HG03432 (cell line): Measurements from ENCODE around the gene IMMP2L.
"Not testable (repeated sequence)": the region's sequence is repeated elsewhere in the genome, so short reads cannot be mapped to it uniquely, and the experiment has no call there.

Experiments
- ATAC-seq: cut with Tn5 transposase; IDR thresholded peaks from one replicate; pipeline ENCODE4 v1.9.1; 2021; ENCODE audit warnings: mild to moderate bottlenecking, moderate library complexity; ENCODE audit not compliant: unreplicated experiment

IMMP2L gene

DNA sequence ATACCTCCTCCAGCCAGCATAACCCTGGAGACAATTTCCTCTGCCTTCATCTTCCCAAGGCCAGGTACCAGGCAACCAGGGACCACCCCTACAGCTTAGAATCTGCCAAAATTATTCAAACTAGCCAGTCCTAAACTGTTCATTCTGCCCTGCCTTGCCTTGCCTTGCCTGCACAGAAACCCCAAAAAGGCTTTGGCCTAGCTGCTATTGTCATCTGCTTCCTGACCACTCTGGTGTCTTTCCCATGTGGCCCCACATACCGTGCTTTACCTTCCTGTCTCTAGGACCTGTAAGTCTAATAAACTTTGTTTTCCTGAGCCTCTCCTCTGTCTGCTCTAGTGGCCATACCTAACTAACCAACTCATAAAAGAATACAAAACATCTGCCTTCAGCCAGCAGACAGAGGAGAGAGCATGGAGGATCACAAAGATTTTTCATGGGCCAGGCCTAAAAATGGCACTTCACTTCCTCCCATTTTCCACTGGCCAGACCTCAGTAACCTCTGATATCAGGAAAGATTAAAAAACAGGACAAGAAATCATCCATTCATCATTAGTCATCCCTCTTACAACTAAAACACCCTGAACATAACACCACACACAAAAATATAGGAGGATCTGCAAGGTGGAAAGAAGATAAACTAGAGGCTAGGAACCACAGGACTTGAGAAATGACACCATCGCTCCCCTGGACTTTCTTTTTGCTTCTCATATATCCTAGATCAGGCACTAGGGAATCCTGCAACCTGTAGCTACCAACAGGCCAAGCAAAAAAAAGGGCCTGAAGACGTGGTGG lies 51.5 kb downstream of the IMMP2L start:
- ATAC-seq: no peak

DNA sequence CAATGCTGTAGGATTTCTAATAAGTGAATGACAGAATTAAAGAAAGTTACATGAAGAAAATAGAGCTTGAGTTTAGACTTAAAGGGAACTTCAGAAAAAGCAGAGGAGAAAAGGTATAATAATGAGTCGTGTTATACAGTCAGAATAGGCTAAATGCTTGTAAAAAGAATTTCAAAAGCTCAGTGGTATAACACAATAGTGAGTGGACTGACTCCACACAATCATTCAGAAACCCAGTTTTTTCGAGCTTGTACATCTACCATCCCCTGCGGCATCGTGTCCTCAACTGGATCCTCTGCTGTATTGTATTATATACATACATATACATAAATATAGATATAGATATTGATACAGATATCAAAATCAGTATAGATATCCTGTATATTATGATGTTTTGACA lies 52.2 kb downstream of the IMMP2L start:
- ATAC-seq: no peak

DNA sequence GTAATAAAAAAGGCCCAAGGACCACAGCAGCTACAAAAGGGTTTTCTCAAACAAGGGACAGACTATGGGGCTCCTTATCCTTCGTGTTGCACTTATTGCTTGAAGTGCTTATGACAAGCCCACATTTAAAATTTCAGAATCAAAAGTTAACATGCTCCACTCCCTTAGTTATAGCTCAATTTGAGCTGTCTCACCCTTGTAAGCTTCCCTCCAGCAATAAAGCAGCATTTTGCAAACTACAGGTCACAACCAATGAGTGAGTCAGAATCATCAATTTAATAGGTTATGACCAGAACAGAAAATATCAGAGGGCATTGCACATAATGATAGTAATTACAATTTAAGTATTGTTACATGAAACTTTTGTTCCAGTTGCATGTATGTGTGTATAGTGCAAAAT lies 53.0 kb downstream of the IMMP2L start:
- ATAC-seq: no peak

DNA sequence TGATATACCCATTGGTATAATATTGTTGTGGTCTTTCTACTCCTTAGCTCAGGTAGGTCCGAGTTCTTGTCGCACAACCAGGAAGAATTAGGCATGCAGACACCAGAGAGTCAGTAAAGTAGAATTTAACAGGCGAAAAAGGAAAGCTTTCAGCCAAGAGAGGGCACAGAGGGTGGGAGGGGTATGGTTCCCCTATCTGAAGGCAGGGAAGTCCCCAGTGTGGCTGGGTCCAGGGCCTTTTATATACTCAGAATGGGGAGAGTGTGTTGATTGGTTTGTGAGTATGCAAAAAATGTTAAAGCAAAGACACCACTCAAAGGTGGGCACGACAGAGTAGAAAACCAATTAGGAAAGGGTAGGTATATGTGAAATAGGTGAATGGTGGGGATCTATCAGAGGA lies 53.9 kb downstream of the IMMP2L start:
- peak; percentile 80 for ATAC-seq

DNA sequence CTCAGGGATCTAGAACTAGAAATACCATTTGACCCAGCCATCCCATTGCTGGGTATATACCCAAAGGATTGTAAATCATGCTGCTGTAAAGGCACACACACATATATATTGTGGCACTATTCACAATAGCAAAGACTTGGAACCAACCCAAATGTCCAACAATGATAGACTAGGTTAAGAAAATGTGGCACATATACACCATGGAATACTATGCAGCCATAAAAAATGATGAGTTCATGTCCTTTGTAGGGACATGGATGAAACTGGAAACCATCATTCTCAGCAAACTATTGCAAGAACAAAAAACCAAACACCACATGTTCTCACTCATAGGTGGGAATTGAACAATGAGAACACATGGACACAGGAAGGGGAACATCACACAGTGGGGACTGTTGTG lies 56.9 kb downstream of the IMMP2L start:
- not testable (repeated sequence) for ATAC-seq

DNA sequence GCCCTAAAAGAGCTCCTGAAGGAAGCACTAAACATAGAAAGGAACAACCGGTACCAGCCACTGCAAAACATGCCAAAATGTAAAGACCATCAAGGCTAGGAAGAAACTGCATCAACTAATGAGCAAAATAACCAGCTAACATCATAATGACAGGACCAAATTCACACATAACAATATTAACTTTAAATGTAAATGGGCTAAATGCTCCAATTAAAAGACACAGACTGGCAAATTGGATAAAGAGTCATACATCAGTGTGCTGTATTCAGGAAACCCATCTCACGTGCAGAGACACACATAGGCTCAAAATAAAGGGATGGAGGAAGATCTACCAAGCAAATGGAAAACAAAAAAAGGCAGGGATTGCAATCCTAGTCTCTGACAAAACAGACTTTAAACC lies 60.5 kb downstream of the IMMP2L start:
- ATAC-seq: not testable (repeated sequence)

DNA sequence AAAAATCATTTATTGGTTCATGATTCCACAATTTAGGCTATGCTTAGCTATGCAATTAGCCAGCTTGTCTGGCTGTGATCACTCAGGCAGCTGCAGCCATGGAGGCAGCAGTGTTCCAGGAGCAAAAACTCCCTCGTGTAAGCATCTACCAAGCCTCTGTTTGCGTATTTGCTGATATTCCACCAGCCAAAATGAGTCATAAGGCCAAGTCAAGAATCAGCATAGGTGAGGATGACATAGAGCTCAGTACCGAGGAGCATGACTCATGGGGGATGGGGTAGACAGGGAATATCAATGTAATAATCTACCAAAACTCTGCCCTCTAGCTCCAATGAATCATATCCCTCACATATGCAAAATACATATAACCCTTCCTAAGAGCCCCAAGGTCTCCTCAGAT lies 63.3 kb downstream of the IMMP2L start:
- ATAC-seq: no peak

DNA sequence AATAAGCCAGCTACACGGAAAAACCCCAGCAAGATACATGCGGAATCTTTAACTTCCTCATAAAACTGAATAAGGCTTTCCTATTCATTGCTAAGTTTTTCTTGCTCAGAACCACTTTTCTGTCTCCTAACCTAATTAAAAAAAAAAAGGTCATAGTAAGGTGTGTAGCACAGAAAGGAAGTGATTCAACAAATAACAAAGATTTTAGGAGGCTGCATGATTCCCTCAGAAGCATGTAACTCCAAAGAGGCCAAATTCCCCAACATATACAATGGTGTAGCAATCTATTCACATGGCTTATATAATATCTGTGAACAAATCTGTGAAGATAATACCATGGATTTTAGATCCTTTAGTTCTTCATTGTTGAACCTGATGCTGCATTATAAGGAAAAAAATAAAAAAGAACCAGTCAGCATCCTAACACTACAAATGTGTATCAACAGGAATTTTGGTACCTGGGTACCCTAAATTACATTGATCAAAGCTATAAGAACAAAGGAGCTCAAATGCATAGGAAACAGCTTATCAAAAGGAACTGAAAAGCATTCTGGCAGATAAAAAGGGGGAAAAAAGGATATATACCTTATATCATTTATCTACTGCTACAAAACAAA lies 63.8 kb downstream of the IMMP2L start:
- ATAC-seq: no peak

DNA sequence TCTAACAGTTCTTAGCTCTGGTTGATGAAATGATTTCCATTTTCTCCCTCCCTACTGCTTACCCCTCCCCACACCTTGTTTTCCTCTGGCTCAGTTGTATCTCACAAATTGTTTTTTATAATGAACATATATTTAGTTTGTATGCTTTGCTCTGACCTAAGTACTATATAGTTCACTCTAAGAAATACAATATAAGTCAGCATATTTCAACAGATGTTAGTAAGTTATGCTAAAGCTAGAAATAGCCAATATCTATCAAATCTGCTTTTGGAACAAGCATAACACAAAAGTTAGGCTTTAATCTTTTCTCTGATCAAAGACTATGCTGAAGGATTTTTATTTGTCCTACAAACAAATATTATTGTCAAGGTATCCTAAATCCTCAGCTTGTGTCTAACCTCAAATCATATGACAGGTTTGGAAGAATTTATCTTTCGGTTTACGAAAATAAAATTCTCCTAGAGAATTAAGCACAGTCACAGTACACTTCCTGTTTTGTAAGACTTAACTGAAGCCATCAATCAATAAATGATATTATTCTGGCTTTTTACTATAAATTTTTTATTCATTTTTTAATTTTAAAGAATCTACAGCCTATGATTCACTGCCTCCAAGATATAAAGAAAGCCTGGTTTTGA lies 67.0 kb downstream of the IMMP2L start:
- no peak for ATAC-seq

DNA sequence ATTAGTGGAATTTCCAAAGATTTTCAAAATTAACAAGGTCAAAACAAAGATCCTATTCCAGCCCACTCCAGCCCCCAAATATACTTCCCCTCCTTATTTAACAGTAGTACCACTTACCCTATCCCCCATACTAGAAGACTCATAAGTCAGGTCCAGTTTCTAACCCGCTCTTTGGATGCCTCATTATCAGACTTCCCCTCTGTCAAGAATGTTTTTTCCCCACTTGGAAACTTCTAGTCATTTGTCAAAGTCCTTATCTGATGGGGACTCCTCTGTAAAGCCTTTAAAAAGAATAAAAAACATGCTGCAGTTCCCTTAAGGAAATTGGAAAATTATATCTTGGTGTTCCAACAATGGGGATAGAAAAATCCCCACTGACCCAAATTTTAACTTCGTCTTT lies 70.1 kb downstream of the IMMP2L start:
- ATAC-seq: no peak

DNA sequence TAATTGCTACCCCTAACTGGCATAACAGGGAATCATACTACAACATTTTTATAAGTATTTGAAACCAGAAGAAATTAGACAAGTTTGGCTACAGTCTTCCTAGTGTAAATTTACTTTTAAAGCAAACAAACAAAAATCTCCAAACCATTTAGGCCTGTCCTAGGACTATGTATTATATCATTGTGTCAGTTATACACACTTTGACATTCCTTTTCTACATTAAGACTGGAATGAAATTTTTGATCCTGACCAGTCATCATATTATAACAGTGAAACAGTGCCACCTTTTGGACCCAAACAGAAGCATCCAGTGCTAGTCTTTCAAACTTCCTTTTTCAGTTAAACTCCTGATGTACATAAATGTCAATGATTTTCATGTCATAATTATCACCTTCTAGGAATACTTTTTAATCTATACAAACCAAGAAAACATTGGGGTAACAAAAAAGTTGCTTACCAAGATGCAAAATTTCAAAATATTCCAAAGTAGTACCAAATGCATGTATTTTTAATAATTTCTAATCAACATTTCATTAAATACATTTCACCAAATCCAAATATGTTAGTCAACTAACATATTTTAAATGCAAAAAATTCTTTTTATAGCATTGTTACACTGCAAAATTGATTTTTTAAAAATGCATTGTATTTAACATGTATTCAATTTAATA lies 75.7 kb downstream of the IMMP2L start:
- ATAC-seq: peak; percentile 78

DNA sequence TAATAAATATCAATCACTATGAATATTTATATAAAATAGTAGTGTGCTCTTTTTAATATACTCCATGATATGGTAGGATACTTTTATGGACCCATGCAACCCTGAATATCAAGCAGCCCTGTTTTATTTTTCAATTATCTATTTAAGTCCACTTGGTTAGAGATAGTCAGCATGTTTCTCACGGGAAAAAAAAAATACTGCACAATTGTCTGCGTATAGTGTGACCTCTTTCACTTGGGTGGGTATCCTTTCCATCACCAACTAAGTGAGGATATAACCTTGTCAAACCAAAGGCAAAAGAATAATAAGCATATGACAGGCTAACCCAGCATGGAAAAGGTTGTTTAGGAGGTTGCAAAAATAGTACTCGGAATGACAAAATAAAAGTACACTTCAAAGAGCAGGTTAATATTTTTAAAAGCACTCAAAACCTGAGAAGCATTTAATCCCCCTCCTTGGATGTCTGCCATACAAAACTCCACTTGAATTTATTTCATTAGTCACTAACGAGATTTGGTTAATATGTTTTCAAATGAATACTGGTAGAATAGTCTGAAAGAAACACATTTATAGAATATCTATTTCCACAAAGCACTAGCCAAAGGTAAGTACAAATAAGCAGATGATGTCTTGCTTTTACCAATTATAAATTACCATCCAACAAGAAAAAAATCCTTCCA lies 76.5 kb downstream of the IMMP2L start:
- no peak for ATAC-seq

DNA sequence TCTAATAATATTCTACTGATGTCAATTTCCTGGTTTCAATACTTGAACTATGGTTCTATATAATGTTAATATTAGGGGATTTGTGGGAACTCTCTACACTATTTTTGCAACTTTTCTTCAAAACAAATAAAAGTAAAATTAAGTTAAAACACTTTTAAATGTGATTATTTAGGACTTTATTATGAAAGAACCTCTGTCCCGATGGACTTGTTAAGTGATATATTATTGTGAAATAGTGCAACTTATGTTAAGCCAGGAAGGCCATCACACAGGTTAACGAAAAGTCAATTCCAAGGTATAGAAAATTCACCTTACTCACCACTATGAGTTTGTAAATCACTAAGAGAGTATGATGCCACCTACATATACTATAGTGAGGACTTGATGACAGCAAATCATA lies 79.2 kb downstream of the IMMP2L start:
- ATAC-seq: no peak

DNA sequence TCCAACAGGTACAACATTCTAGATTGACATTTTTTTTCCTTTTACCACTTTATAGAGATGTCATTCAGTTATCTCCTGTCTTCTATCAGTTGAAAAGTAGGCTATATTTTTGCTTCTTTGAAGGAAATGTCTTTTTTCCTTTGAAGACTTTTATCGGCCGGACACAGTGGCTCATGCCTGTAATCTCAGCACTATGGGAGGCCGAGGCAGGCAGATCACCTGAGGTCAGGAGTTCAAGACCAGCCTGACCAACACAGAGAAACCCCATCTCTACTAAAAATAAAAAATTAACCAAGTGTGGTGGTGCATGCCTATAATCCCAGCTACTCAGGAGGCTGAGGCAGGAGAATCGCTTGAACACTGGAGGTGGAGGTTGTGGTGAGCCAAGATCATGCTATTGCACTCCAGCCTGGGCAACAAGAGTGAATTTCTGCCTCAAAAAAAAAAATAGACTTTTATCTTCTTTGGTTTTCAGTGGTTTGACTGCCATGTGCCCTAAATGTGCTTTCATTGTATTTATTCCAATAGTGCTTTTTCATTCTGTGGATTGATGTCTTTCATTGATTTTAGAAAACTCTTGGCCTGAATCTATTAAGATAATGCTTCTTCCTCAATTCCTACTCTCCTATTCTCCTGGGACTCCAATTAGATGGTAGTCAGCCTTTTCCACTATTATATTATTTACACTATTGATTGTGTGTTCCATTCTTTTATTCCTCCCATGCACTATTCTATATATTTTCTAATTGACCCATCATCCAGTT lies 84.6 kb downstream of the IMMP2L start:
- no peak for ATAC-seq

DNA sequence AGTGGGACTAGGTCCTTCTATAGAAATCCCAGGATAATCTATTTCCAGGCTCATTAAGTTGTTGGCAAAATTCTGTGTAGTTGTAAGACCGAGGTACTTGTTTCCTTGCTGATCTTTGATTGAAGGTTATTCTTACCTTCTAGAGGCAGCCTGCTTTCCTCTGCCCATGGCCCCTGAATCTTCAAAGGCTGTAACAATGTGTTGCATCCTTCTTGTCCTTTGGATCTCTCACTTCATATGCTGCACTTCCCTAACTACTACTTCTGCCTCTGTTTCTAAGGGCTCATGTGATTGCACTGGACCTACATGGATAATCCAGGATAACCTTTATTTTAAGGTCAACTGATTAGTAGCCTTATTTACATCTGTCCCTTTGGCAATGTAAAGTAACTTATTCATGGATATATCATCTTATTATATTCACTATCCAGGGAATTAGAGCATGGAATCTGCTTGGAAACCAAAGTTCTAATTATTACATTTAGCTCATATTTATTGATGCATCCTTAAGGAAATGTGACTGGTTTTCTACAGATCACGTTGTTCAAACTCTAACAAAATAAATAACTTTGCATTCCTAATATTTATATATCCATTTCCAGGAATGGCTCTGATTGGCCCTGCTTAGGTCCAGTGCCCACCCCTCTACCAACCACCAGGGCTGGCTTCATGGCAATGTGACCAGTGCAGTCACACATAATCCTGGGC lies 85.6 kb downstream of the IMMP2L start:
- ATAC-seq: no peak

DNA sequence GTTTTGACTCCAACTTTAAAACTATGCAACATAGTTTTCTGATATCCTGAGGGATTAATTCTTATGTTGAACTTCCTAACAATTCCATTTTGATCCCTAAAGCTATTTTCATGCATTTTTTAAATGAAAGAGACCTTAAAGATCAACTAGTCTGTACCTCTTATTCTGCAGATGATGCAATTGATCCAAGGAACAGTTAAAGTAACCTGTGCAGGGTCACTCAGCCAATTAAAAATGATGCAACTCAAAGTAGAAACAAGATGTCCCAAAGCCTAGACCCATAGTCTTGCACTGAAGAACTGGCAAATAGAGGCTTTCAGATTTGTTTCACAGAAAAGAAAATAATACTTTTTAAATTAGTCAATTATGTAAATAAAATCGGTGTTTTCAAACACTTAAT lies 86.3 kb downstream of the IMMP2L start:
- no peak for ATAC-seq

DNA sequence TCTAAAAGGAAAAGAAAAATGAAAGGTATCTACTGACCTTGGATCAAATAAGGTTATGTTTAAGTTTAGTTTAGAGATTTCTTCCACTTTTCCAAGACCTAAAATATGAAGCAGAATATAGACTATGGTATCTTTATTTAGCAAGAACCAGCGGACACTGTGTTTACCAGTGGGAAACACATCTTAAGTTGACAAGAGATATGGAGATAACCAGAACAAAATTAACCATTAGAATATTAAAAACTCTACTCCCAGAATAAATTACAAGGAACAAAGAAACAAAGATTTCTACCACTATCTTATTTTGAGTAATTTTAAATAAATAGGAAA lies 86.9 kb downstream of the IMMP2L start:
- no peak for ATAC-seq

DNA sequence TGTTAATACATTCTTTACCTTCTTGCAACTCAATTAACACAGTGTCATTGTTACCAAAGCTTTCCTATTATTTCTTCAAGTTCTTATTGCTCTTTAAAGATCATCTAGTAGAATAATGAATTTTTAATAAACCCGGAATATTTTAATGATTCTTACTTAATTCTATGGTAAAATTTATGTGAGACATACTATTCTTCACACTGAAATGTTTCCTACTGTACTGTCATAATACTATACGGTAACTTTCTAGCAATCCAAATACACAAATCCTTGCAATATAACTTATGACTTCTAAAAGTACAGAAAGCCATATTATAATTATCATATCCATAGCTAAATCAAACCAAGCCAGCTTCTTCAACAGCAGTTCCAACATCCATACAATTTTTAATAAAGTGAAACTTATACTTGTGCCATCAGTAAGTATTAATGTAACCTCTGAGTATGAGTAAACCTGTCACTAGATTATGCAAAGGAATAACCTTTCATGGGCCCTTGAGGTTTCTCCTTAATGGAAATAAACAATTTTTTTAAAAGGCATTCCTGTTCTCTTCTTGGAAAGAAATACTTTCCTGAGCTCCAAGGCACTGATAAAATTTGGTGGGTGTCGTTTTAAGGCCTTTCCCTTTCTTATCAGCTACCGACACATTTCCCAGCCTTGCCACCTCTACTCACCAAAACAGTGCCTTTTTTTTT lies 87.4 kb downstream of the IMMP2L start:
- no peak for ATAC-seq

DNA sequence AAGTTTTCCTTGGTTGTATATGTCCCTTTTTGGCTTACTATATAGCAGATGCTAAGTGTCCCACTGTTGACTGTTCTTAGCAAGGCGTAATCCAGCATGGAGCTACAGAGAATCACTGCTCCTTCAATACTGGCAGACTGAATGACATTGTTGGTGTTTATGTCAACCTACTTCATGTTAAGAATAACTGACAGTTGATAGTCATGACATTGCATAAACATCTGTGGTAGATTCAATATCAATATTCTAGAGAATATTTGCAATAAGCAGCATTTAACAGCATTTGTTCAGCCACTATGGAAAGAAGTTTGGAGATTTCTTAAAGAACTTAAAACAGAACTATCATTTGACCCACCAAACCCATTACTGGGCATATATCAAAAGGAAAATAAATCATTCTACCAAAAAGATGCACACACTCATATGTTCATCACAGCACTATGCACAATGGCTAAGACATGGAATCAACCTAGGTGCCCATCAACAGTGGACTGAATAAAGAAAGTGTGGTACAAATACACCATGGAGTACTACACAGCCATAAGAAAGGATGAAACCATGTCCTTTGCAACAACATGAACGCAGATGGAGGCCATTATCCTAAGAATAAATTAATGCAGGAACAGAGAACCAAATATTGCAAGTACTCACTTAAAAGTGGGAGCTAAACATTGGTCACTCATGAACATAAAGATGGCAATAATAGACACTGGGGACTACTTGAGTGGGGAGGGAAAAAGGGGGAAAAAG lies 88.7 kb downstream of the IMMP2L start:
- no peak for ATAC-seq
